ENCODE measurements around the gene KRTAP10-1. TPM values are rescaled to one million over a fixed set of nuclear protein-coding genes. Genes with fewer than 3 reads are reported as not detected.

Gene KRTAP10-1
- total RNA-seq, 1 donor from 2014 or later: not detected

- DNase-seq (ENCODE audit: low read depth) (no peak), FAIRE-seq (no peak)
- Histone ChIP-seq H3K4me3 (ENCODE audit: low read depth, low read length) (no peak overlapping the region), H3K36me3 (ENCODE audit: control insufficient read depth, insufficient read depth, low read length) (no peaks in the 10 kb centered on the region), H3K27me3 (ENCODE audit: control insufficient read depth, insufficient read depth, low read length) (no peaks in the 10 kb centered on the region)
- TF ChIP-seq, protein P1, sequence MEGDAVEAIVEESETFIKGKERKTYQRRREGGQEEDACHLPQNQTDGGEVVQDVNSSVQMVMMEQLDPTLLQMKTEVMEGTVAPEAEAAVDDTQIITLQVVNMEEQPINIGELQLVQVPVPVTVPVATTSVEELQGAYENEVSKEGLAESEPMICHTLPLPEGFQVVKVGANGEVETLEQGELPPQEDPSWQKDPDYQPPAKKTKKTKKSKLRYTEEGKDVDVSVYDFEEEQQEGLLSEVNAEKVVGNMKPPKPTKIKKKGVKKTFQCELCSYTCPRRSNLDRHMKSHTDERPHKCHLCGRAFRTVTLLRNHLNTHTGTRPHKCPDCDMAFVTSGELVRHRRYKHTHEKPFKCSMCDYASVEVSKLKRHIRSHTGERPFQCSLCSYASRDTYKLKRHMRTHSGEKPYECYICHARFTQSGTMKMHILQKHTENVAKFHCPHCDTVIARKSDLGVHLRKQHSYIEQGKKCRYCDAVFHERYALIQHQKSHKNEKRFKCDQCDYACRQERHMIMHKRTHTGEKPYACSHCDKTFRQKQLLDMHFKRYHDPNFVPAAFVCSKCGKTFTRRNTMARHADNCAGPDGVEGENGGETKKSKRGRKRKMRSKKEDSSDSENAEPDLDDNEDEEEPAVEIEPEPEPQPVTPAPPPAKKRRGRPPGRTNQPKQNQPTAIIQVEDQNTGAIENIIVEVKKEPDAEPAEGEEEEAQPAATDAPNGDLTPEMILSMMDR (IDR thresholded peaks at IDR 0.05; ENCODE audit: insufficient read depth, low read length, severe bottlenecking): no peak
Observed at GRCh38 chr21:44529011-44529421, 11.0 kb downstream of the KRTAP10-1 start.

GRCh38 chr21:44528634-44528995 lies 11.4 kb downstream of the KRTAP10-1 start:
- H3K27me3 ChIP-seq (ENCODE audit: control insufficient read depth, insufficient read depth, low read length): no peaks in the 10 kb centered on the region
- H3K36me3 ChIP-seq (ENCODE audit: control insufficient read depth, insufficient read depth, low read length): no peaks in the 10 kb centered on the region
- H3K4me3 ChIP-seq (ENCODE audit: low read depth, low read length): no peak overlapping the region
- TF ChIP-seq, protein P1 (IDR thresholded peaks at IDR 0.05; ENCODE audit: insufficient read depth, low read length, severe bottlenecking): no peak
- DNase-seq (ENCODE audit: low read depth): no peak
- FAIRE-seq: no peak

DNA sequence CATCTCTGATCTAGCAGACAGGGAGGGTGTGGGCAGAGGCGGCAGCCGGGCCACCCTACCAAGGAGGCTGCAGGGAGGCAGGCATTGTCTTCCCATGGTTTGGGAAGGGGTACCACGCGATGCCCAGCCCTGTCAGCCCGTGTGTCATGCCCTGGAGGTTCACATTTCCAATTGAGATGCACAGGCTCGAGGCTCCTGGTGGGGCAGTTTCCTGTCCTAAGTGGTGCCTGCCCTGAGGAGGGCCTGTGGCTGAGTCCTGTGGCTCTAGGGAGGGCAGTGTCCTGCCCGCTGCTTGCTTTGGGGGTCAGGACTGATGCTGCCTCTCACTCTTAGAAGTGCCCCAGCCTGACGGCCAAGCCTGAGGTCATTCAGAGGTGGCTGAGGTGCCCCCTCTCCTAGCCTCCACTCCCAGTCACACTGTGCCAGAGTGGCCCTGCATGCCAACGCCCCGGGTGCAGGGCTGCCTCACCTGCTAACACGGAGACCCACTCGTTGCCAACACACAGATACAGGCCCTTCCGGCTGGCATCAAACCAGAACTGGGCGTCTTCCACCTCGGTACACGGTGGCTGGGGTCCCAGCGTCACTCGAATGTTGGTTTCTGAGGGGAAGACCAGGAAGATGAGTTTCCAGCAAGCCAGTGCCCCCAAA lies 11.9 kb downstream of the KRTAP10-1 start:
- TF ChIP-seq, protein P1 (IDR thresholded peaks at IDR 0.05; ENCODE audit: insufficient read depth, low read length, severe bottlenecking): no peak
- peak; percentile 28 for FAIRE-seq
- no peaks in the 10 kb centered on the region for H3K27me3 ChIP-seq (ENCODE audit: control insufficient read depth, insufficient read depth, low read length)

DNA sequence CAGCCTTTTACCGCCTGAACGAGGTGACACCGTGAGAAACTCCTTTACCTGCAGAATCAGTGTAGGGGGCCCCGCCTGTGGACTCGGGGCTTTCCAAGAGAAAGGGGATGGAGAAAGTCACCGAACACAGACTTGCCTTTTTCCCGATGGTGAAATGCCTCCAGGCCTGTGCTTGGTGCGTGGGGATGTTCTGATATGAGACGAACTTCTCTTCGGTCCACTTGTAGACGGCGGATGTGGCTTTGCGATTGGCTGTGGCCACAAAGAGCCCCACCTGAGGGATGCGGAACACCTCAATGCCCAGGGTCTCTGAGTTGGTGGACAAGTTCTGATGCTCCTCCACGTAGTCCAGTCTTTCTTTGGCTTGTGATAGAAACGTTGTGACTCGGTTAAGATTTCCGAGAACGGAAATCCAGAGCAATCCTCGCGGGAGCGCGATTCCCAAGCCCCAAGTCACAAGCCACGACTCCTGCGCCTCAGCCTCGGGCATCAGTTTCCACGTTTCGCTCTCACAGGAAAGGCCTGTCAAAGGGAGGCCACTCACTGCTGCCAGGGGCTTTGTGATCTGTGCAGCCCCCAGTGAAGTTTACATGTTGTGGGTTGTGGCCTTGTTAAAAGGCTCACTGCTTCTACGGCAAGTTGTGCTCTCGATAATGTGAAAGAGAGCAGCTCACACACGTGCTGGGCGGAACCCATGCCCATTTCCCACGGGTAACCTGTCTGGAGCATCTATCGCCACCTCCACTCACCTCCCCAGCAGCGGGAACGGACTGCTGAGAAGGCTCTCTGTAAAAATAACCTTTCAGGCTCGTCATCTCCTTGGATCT lies 12.6 kb downstream of the KRTAP10-1 start:
- DNase-seq (ENCODE audit: low read depth): no peak
- TF ChIP-seq, protein P1 (IDR thresholded peaks at IDR 0.05; ENCODE audit: insufficient read depth, low read length, severe bottlenecking): no peak

More for the DNA sequence above, 11.9 kb downstream of the KRTAP10-1 start:
- H3K36me3 ChIP-seq (ENCODE audit: control insufficient read depth, insufficient read depth, low read length): no peaks in the 10 kb centered on the region
- no peak for DNase-seq (ENCODE audit: low read depth)
- no peak overlapping the region for H3K4me3 ChIP-seq (ENCODE audit: low read depth, low read length)

DNA sequence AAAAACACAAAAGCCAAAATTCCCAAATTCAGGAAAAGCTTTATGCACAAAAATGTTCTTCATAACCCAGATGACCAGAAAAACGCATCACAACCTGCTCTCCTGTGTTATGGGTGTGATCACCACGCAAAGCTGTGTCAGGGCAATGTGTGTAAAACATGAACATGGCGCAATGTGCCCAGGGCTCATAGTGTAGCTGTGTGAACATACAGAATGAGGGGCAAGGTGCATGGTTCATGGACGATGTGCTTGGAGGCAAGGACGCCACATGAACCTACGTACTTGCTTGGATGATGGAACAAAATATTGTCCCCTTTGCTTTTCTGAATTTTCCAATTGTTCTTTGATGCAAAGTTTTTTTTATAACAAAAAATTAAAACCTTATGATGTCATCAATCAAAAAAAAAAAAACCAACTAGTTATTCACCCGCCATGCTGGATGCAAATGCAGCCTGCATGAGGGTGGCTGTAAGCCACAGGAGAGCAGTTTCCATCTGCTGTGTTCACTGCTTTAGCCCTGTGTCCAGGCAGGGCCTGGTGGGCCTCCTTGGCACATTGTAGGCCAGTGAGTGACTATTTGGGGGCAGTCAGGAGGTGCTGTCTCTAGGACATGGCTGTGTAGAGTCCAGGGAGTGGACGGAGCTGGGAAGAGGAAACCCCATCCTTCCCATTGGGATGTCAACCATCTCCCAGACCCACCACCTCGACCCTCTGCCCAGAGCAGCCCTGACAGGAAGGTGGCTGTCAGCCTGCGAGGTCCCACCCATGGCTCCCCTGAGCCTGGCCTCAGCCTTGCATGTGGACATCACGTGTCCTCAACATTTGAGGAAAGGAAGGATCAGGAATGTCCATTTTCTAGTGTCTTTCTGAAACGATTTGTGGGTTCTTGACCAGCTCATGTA lies 13.6 kb downstream of the KRTAP10-1 start:
- DNase-seq (ENCODE audit: low read depth) (no peak), FAIRE-seq (peak; percentile 50)
- no peak overlapping the region for H3K4me3 ChIP-seq (ENCODE audit: low read depth, low read length)
- H3K36me3 ChIP-seq (ENCODE audit: control insufficient read depth, insufficient read depth, low read length): no peaks in the 10 kb centered on the region
- TF ChIP-seq, protein P1 (IDR thresholded peaks at IDR 0.05; ENCODE audit: insufficient read depth, low read length, severe bottlenecking): no peak
- H3K27me3 ChIP-seq (ENCODE audit: control insufficient read depth, insufficient read depth, low read length): no peaks in the 10 kb centered on the region

More for the DNA sequence above, 12.6 kb downstream of the KRTAP10-1 start:
- H3K27me3 ChIP-seq (ENCODE audit: control insufficient read depth, insufficient read depth, low read length): no peaks in the 10 kb centered on the region
- no peak overlapping the region for H3K4me3 ChIP-seq (ENCODE audit: low read depth, low read length)
- peak; percentile 13 for FAIRE-seq
- H3K36me3 ChIP-seq (ENCODE audit: control insufficient read depth, insufficient read depth, low read length): no peaks in the 10 kb centered on the region
